ENCODE results near the gene DCAKD. TPM values are rescaled to one million over a fixed set of nuclear protein-coding genes. Genes with fewer than 3 reads are reported as not detected.

The DCAKD gene
- 113 and 141 TPM in 2 replicates for total RNA-seq
- 60.6 and 66.0 TPM in 2 replicates for polyA plus RNA-seq

- DNase-seq (ENCODE audit: low read depth in 1 of 2, low spot score in 1 of 2): peak; percentile 98
- H3K36me3 ChIP-seq: no peaks in the 10 kb centered on the region
- no peaks in the 10 kb centered on the region for H3K9me3 ChIP-seq (ENCODE audit: low read depth)
- H3K27me3 ChIP-seq: no peaks in the 10 kb centered on the region
- no peak for TF ChIP-seq CTCF (IDR thresholded peaks at IDR 0.05; ENCODE audit: low read depth, low read length)
- H3K4me3 ChIP-seq: peak within 1 kb of the TSS; percentile 66
- H3K27ac ChIP-seq: peak within 1 kb of the TSS; percentile 97
- H3K4me1 ChIP-seq (ENCODE audit: low read depth): peaks cover 4% of the 10 kb centered on the region
Observed at GRCh38 chr17:45051060-45051719, at the start of gene DCAKD. TSS of gene DCAKD (minus strand) at chr17:45051632. CDS start at chr17:45034885, 16,747 bp downstream.

GRCh38 chr17:45098869-45099616, 47.6 kb upstream of the DCAKD start:
- TF ChIP-seq CTCF (IDR thresholded peaks at IDR 0.05; ENCODE audit: low read depth, low read length): peak; percentile 77
- no peaks in the 10 kb centered on the region for H3K4me1 ChIP-seq (ENCODE audit: low read depth)
- H3K27ac ChIP-seq: no peak overlapping the region
- no peaks in the 10 kb centered on the region for H3K9me3 ChIP-seq (ENCODE audit: low read depth)
- H3K4me3 ChIP-seq: no peak overlapping the region
- peak; percentile 79 to 93 for DNase-seq (ENCODE audit: low read depth in 1 of 2, low spot score in 1 of 2)
- H3K27me3 ChIP-seq: no peaks in the 10 kb centered on the region
- H3K36me3 ChIP-seq: peaks cover 66% of the 10 kb centered on the region

GRCh38 chr17:45098081-45098868, 46.8 kb upstream of the DCAKD start:
- DNase-seq (ENCODE audit: low read depth in 1 of 2, low spot score in 1 of 2): no peak
- Histone ChIP-seq H3K4me1 (ENCODE audit: low read depth) (no peaks in the 10 kb centered on the region), H3K27me3 (no peaks in the 10 kb centered on the region), H3K4me3 (no peak overlapping the region), H3K27ac (no peak overlapping the region), H3K36me3 (peaks cover 65% of the 10 kb centered on the region), H3K9me3 (ENCODE audit: low read depth) (no peaks in the 10 kb centered on the region)
- no peak for TF ChIP-seq CTCF (IDR thresholded peaks at IDR 0.05; ENCODE audit: low read depth, low read length)

- Histone ChIP-seq H3K27me3 (no peaks in the 10 kb centered on the region), H3K4me3 (no peak overlapping the region), H3K27ac (no peak overlapping the region), H3K36me3 (peaks cover 62% of the 10 kb centered on the region), H3K9me3 (ENCODE audit: low read depth) (no peaks in the 10 kb centered on the region), H3K4me1 (ENCODE audit: low read depth) (no peaks in the 10 kb centered on the region)
- no peak for TF ChIP-seq CTCF (IDR thresholded peaks at IDR 0.05; ENCODE audit: low read depth, low read length)
- no peak for DNase-seq (ENCODE audit: low read depth in 1 of 2, low spot score in 1 of 2)
Observed at GRCh38 chr17:45096926-45097325, 45.5 kb upstream of the DCAKD start.

GRCh38 chr17:45096141-45096540, 44.7 kb upstream of the DCAKD start:
- peaks cover 66% of the 10 kb centered on the region for H3K36me3 ChIP-seq
- H3K27me3 ChIP-seq: no peaks in the 10 kb centered on the region
- no peaks in the 10 kb centered on the region for H3K4me1 ChIP-seq (ENCODE audit: low read depth)
- H3K27ac ChIP-seq: no peak overlapping the region
- no peaks in the 10 kb centered on the region for H3K9me3 ChIP-seq (ENCODE audit: low read depth)
- no peak overlapping the region for H3K4me3 ChIP-seq
- peak in 1 of 2 donors; percentile 44 for DNase-seq (ENCODE audit: low read depth in 1 of 2, low spot score in 1 of 2)
- peak; percentile 59 for TF ChIP-seq CTCF (IDR thresholded peaks at IDR 0.05; ENCODE audit: low read depth, low read length)

Data from cardiac muscle cell (in vitro differentiated cells and primary cell).